GM12891 (cell line): Measurements from ENCODE around the gene MAP9.

Experiments
- DNase-seq: peaks from one replicate; pipeline ENCODE4 v3.0.0; 2011; ENCODE audit warnings: low spot score; ENCODE audit not compliant: insufficient read length
- FAIRE-seq: peaks from 2 replicates; lab custom pipeline; 2011; peaks lifted over from hg19 to GRCh38; lab: Jason Lieb, UNC
- PAX5 ChIP-seq: IDR thresholded peaks from 2 replicates; pipeline ENCODE4 v1.6.1; 2011; ENCODE audit warnings: low read length, moderate library complexity, mild to moderate bottlenecking; ENCODE audit not compliant: insufficient read depth, severe bottlenecking
- POLR2A ChIP-seq: IDR thresholded peaks from 2 replicates; pipeline ENCODE4 v1.6.1; 2011; ENCODE audit warnings: low read depth, low read length, control low read depth
- POLR2AphosphoS5 ChIP-seq: IDR thresholded peaks from 2 replicates; pipeline ENCODE4 v1.6.1; 2011; ENCODE audit warnings: low read depth, low read length, control low read depth
- POU2F2 ChIP-seq: IDR thresholded peaks from 2 replicates; pipeline ENCODE4 v1.6.1; 2011; ENCODE audit warnings: low read depth, mild to moderate bottlenecking, control low read depth, low read length, moderate library complexity
- SPI1 ChIP-seq: IDR thresholded peaks from 2 replicates; pipeline ENCODE4 v1.6.1; 2011; ENCODE audit warnings: low read depth, low read length, control low read depth
- TAF1 ChIP-seq: IDR thresholded peaks from 2 replicates; pipeline ENCODE4 v1.6.1; 2011; ENCODE audit warnings: low read depth, low read length, control low read depth

Gene MAP9

DNA sequence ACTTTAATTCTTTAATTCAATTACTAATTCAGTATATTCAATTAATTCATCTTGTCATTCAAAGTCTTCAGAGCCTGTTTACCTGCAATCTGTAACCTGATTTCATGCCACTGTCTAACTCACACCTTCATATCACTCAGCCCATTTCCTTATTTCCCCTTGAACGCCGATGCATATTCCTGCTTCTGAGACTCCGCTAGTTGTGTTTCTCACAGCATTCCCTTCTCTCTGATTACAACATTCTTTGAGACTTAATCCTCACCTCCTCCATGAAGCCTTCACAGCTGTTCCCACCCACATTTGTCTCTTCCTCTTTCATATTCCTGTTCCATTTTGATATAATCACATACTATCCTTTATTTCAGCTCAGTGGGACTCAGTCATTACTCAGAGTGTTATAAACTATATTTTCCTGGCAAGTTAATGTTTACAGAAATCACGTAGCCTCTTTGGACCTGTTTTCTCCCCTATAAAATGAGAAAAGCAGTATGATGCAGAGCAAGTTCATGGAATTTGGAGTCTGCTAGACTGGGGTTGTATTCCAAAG lies 69.0 kb downstream of the MAP9 start:
- FAIRE-seq (no peak), DNase-seq (no peak)

DNA sequence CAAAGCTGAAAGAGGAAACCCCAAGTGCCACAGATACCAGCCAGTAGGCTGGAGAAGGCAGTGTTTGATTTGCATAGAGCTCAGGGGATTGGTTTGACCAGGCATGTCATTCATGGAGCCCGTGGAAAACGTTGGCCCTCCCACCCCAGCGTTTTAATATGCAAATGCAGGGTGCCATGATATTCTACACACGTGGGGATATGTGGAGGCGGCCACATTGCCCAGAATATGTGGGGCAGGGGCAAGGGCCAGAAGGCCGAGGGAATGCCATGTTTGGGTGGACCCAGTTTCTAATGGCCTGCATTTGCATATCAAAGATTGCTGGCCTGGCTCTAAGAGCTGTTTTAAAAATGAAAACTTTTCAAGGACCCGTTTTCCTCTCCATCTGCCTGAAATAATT lies 71.1 kb downstream of the MAP9 start:
- TF ChIP-seq TAF1 (no peak), POLR2A (no peak), PAX5 (no peak)
- no peak for FAIRE-seq
- DNase-seq, result no peak

More for the DNA sequence above, 69.0 kb downstream of the MAP9 start:
- TF ChIP-seq POLR2AphosphoS5 (no peak), TAF1 (no peak), POLR2A (no peak), PAX5 (no peak), SPI1 (no peak), POU2F2 (no peak)

DNA sequence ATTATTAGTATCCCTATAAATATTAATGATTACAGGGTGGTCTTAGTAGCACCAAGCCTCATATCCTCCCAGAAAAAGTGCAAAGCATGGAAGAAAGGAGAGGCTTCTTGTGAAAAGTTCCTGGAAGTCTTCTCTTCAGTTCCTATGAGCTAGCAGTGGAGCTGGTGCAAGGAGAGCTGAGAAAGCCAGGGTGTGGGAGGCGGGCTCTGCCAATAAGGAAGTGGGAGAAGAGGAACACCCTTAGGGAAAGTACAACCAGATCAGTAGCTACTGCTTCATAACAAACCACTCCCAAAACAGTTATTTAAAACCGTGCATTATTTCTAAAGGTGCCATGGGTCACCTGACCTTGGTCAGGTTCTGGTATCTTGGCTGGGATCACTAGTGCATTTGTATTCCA lies 72.4 kb downstream of the MAP9 start:
- DNase-seq (no peak), FAIRE-seq (no peak)
- TF ChIP-seq TAF1 (no peak), POLR2A (no peak), POLR2AphosphoS5 (no peak), PAX5 (no peak), SPI1 (no peak), POU2F2 (no peak)

DNA sequence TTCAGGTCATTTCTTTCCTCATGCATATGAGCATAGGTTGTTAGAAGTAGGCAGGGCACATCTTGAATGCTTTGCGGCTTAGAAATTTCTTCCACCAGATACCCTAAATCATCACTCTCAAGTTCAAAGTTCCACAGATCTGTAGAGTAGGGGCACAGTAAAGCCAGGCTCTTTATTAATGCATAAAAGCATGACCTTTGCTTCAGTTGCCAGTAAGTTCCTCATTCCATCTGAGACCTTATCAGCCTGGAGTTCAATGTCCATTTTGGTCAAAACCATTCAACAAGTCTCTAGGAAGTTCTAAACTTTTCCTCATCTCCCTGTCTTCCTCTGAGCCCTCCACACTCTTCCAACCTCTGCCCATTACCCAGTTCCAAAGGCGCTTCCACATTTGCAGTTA lies 77.7 kb downstream of the MAP9 start:
- TF ChIP-seq TAF1 (no peak), SPI1 (no peak), POLR2AphosphoS5 (no peak), POU2F2 (no peak), POLR2A (no peak), PAX5 (no peak)
- DNase-seq (no peak), FAIRE-seq (no peak)
